SIG-M5 treated with dmso at 0.1 percent for 504 hours (cell line): ENCODE measurements around the gene VWC2L.

ENCODE experiments used
- DNase-seq: peaks from one replicate; lab custom pipeline; 2025; ENCODE audit not compliant: unreplicated experiment; lab: John Stamatoyannopoulos, UW

Gene VWC2L

GRCh38 chr2:214579035-214579434 lies 168.2 kb downstream of the VWC2L start:
- DNase-seq, result no peak

GRCh38 chr2:214587442-214587841 lies 176.6 kb downstream of the VWC2L start:
- no peak for DNase-seq

GRCh38 chr2:214591366-214591765 lies 180.5 kb downstream of the VWC2L start:
- no peak for DNase-seq

GRCh38 chr2:214592011-214592410 lies 181.2 kb downstream of the VWC2L start:
- DNase-seq, result no peak

- no peak for DNase-seq
These were observed 182.9 kb downstream of the VWC2L start for GRCh38 chr2:214593727-214594126.

- DNase-seq, result no peak
These were observed 191.2 kb downstream of the VWC2L start for GRCh38 chr2:214601852-214602633.

GRCh38 chr2:214604861-214605260 lies 194.0 kb downstream of the VWC2L start:
- DNase-seq, result no peak

GRCh38 chr2:214607051-214607450 lies 196.2 kb downstream of the VWC2L start:
- no peak for DNase-seq

- DNase-seq, result no peak
These were observed 200.2 kb downstream of the VWC2L start for GRCh38 chr2:214611015-214611414.

- no peak for DNase-seq
These were observed 213.4 kb downstream of the VWC2L start for GRCh38 chr2:214624166-214624760.

GRCh38 chr2:214628091-214628490 lies 217.2 kb downstream of the VWC2L start:
- no peak for DNase-seq
